Measurements from ENCODE around the gene TMBIM1. TPM values are rescaled to one million over a fixed set of nuclear protein-coding genes. Genes with fewer than 3 reads are reported as not detected.
A peak's percentile ranks its signal among the peaks of the same experiment; 100 is the strongest.

The TMBIM1 gene
- total and polyA plus RNA-seq, 4 donors, result 92.1 to 258 (median 147) TPM

- ATAC-seq (ENCODE audit: insufficient read depth, low FRiP score), result no peak
- Histone ChIP-seq H3K36me3 (ENCODE audit: control insufficient read depth in 4 of 4, insufficient read depth in 4 of 4, low read length in 4 of 4) (peaks cover 28 to 45% (median 36%) of the 10 kb centered on the region in 4 donors), H3K27ac (ENCODE audit: low read depth in 1 of 2, low read length in 1 of 2) (peak overlapping the region in 1 of 2 donors; percentile 49), H3K4me1 (ENCODE audit: control insufficient read depth in 5 of 5, insufficient read depth in 5 of 5, low read length in 5 of 5) (peaks cover 0 to 23% (median 3%) of the 10 kb centered on the region in 5 donors), H3K9ac (ENCODE audit: insufficient read depth in 1 of 2, low read length in 2 of 2) (no peak overlapping the region), H3K27me3 (ENCODE audit: control insufficient read depth in 3 of 3, insufficient read depth in 3 of 3, low read length in 2 of 3) (no peaks in the 10 kb centered on the region), H3K4me3 (no peak overlapping the region), H3K9me3 (ENCODE audit: control insufficient read depth in 4 of 4, insufficient read depth in 3 of 4, low read length in 3 of 4) (no peaks in the 10 kb centered on the region)
- TF ChIP-seq, protein P1, sequence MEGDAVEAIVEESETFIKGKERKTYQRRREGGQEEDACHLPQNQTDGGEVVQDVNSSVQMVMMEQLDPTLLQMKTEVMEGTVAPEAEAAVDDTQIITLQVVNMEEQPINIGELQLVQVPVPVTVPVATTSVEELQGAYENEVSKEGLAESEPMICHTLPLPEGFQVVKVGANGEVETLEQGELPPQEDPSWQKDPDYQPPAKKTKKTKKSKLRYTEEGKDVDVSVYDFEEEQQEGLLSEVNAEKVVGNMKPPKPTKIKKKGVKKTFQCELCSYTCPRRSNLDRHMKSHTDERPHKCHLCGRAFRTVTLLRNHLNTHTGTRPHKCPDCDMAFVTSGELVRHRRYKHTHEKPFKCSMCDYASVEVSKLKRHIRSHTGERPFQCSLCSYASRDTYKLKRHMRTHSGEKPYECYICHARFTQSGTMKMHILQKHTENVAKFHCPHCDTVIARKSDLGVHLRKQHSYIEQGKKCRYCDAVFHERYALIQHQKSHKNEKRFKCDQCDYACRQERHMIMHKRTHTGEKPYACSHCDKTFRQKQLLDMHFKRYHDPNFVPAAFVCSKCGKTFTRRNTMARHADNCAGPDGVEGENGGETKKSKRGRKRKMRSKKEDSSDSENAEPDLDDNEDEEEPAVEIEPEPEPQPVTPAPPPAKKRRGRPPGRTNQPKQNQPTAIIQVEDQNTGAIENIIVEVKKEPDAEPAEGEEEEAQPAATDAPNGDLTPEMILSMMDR (IDR thresholded peaks at IDR 0.05; ENCODE audit: control extremely low read depth, extremely low read depth), result no peak
- 80 to 85% methylated on average over 6 of the region's 6 CpGs for WGBS, 2 donors
- no peak for DNase-seq
Measured at GRCh38 chr2:218228366-218229090, 63.8 kb downstream of the TMBIM1 start.

DNA sequence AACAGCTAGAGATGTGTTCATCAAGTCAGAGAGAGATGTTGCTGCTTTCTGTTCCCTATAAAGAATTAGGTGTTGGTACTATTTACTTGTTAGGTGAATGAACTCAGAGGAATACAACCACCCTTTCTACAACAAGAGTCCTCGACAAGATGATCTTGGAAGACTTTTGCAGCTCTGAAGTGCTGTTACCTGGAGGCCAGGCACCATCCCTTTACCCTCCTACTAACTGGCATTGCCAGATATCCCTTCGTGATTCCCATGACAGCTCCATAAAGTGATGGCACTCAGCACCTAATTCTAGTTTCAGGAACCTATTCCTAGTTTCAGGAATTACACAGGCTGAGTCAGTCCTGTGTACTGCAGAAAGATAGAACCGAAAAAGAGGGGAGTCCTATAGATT lies 65.4 kb downstream of the TMBIM1 start:
- H3K9ac ChIP-seq (ENCODE audit: insufficient read depth in 1 of 2, low read length in 2 of 2), result no peak overlapping the region
- H3K9me3 ChIP-seq (ENCODE audit: control insufficient read depth in 4 of 4, insufficient read depth in 3 of 4, low read length in 3 of 4), result no peaks in the 10 kb centered on the region
- DNase-seq, result no peak
- TF ChIP-seq, protein P1 (IDR thresholded peaks at IDR 0.05; ENCODE audit: control extremely low read depth, extremely low read depth), result no peak
- no peaks in the 10 kb centered on the region for H3K27me3 ChIP-seq (ENCODE audit: control insufficient read depth in 3 of 3, insufficient read depth in 3 of 3, low read length in 2 of 3)
- no peak overlapping the region for H3K27ac ChIP-seq (ENCODE audit: low read depth in 1 of 2, low read length in 1 of 2)
- H3K4me3 ChIP-seq, result no peak overlapping the region
- whole genome bisulfite sequencing, 2 donors, result 80 to 87% methylated on average over 3 of the region's 3 CpGs
- no peak for ATAC-seq (ENCODE audit: insufficient read depth, low FRiP score)
- peaks cover 29 to 47% (median 35%) of the 10 kb centered on the region in 4 donors for H3K36me3 ChIP-seq (ENCODE audit: control insufficient read depth in 4 of 4, insufficient read depth in 4 of 4, low read length in 4 of 4)
- H3K4me1 ChIP-seq (ENCODE audit: control insufficient read depth in 5 of 5, insufficient read depth in 5 of 5, low read length in 5 of 5), result peaks cover 0 to 36% (median 3%) of the 10 kb centered on the region in 5 donors

Small RNA genes lying within 50 kb of the gene (small RNA-seq; reads per million reads assigned to genes)
- gene MIR6810 (ENCODE audit: low replicate concordance), result not detected

Other genes starting within 250 kb of the TMBIM1 start
- under 1 TPM; 0.15 to 0.31 TPM for gene RUFY4, start 223.2 kb downstream of the TMBIM1 start, total RNA-seq
- gene RUFY4, start 223.2 kb downstream of the TMBIM1 start, polyA plus RNA-seq, result under 1 TPM; 0.43 to 0.57 TPM
- gene CXCR2, start 166.5 kb downstream of the TMBIM1 start, total RNA-seq, result 1 to 10 TPM; 1.6 to 7.4 TPM
- gene CXCR2, start 166.5 kb downstream of the TMBIM1 start, polyA plus RNA-seq, result 10 to 100 TPM in 1 of 2 donors, under 1 TPM in 1; 0.73 to 31.5 TPM
- 1 to 10 TPM; 1.9 to 6.4 TPM for gene CXCR1, start 125.5 kb downstream of the TMBIM1 start, total RNA-seq
- 10 to 100 TPM in 1 of 2 donors, under 1 TPM in 1; 0.47 to 49.0 TPM for gene CXCR1, start 125.5 kb downstream of the TMBIM1 start, polyA plus RNA-seq
- 100 to 1,000 TPM; 284 to 332 TPM for gene ARPC2, start 75.3 kb downstream of the TMBIM1 start, total RNA-seq
- 100 to 1,000 TPM; 190 to 490 TPM for gene ARPC2, start 75.3 kb downstream of the TMBIM1 start, polyA plus RNA-seq
- gene GPBAR1, start 31.5 kb downstream of the TMBIM1 start, total RNA-seq, result 1 to 10 TPM in 1 of 2 donors, under 1 TPM in 1; 0.60 to 3.2 TPM
- gene GPBAR1, start 31.5 kb downstream of the TMBIM1 start, polyA plus RNA-seq, result 1 to 10 TPM; 1.0 to 3.3 TPM
- 100 to 1,000 TPM in 1 of 2 donors, 10 to 100 TPM in 1; 72.9 to 193 TPM for gene AAMP, start 22.4 kb downstream of the TMBIM1 start, total RNA-seq
- 10 to 100 TPM; 62.0 to 84.2 TPM for gene AAMP, start 22.4 kb downstream of the TMBIM1 start, polyA plus RNA-seq
- gene PNKD, start 22.0 kb downstream of the TMBIM1 start, total RNA-seq, result 100 to 1,000 TPM in 1 of 2 donors, 10 to 100 TPM in 1; 83.8 to 119 TPM
- 100 to 1,000 TPM; 110 to 137 TPM for gene PNKD, start 22.0 kb downstream of the TMBIM1 start, polyA plus RNA-seq
- gene CATIP, start 64.4 kb upstream of the TMBIM1 start, total RNA-seq, result 10 to 100 TPM in 1 of 2 donors, 1 to 10 TPM in 1; 5.6 to 12.8 TPM
- 1 to 10 TPM; 5.6 to 6.3 TPM for gene CATIP, start 64.4 kb upstream of the TMBIM1 start, polyA plus RNA-seq
- 100 to 1,000 TPM in 1 of 2 donors, 10 to 100 TPM in 1; 57.6 to 262 TPM for gene SLC11A1, start 89.8 kb upstream of the TMBIM1 start, total RNA-seq
- gene SLC11A1, start 89.8 kb upstream of the TMBIM1 start, polyA plus RNA-seq, result 100 to 1,000 TPM; 206 to 359 TPM
- 100 to 1,000 TPM; 155 to 183 TPM for gene CTDSP1, start 107.4 kb upstream of the TMBIM1 start, total RNA-seq
- 100 to 1,000 TPM; 113 to 123 TPM for gene CTDSP1, start 107.4 kb upstream of the TMBIM1 start, polyA plus RNA-seq
- under 1 TPM; 0.21 to 0.77 TPM for gene VIL1, start 126.6 kb upstream of the TMBIM1 start, total RNA-seq
- gene VIL1, start 126.6 kb upstream of the TMBIM1 start, polyA plus RNA-seq, result under 1 TPM; 0.06 to 0.09 TPM